ENCODE results near the gene PKD1. TPM values are rescaled to one million over a fixed set of nuclear protein-coding genes. Genes with fewer than 3 reads are reported as not detected.
"Not testable (repeated sequence)": the region's sequence is repeated elsewhere in the genome, so short reads cannot be mapped to it uniquely, and the experiment has no call there.

The PKD1 gene
- total RNA-seq, 2 donors from 2014 or later: 71.8 to 122 TPM

GRCh38 chr16:2126928-2127556 is 8.7 kb downstream of the PKD1 start:
- not testable (repeated sequence) for H3K9me3 Mint-ChIP-seq; H3K4me3 Mint-ChIP-seq; H3K4me1 Mint-ChIP-seq; H3K27me3 Mint-ChIP-seq; H3K27ac Mint-ChIP-seq; ATAC-seq (replicated peaks); H3K36me3 Mint-ChIP-seq (ENCODE audit: low read depth)

- not testable (repeated sequence) for H3K36me3 Mint-ChIP-seq (ENCODE audit: low read depth); H3K9me3 Mint-ChIP-seq; ATAC-seq (replicated peaks); H3K4me1 Mint-ChIP-seq; H3K27ac Mint-ChIP-seq; H3K4me3 Mint-ChIP-seq; H3K27me3 Mint-ChIP-seq
Observed at GRCh38 chr16:2126161-2126743, 9.4 kb downstream of the PKD1 start.

- H3K4me3 Mint-ChIP-seq; H3K27ac Mint-ChIP-seq; ATAC-seq (replicated peaks); H3K27me3 Mint-ChIP-seq; H3K36me3 Mint-ChIP-seq (ENCODE audit: low read depth); H3K9me3 Mint-ChIP-seq; H3K4me1 Mint-ChIP-seq: not testable (repeated sequence)
Observed at GRCh38 chr16:2125609-2126008, 10.1 kb downstream of the PKD1 start.

- H3K4me3 Mint-ChIP-seq; H3K4me1 Mint-ChIP-seq; H3K9me3 Mint-ChIP-seq; H3K27me3 Mint-ChIP-seq; H3K36me3 Mint-ChIP-seq (ENCODE audit: low read depth); H3K27ac Mint-ChIP-seq; ATAC-seq (replicated peaks): not testable (repeated sequence)
Observed at GRCh38 chr16:2124694-2125444, 10.8 kb downstream of the PKD1 start.

GRCh38 chr16:2124377-2124693 is 11.4 kb downstream of the PKD1 start:
- H3K36me3 Mint-ChIP-seq (ENCODE audit: low read depth); ATAC-seq (replicated peaks); H3K9me3 Mint-ChIP-seq; H3K27me3 Mint-ChIP-seq; H3K4me3 Mint-ChIP-seq; H3K27ac Mint-ChIP-seq; H3K4me1 Mint-ChIP-seq: not testable (repeated sequence)

GRCh38 chr16:2123706-2124376 is 11.9 kb downstream of the PKD1 start:
- H3K4me3 Mint-ChIP-seq, H3K27me3 Mint-ChIP-seq: not testable (repeated sequence)

GRCh38 chr16:2122934-2123683 is 12.6 kb downstream of the PKD1 start:
- H3K36me3 Mint-ChIP-seq (ENCODE audit: low read depth); H3K27ac Mint-ChIP-seq; H3K27me3 Mint-ChIP-seq; ATAC-seq (replicated peaks); H3K4me3 Mint-ChIP-seq; H3K4me1 Mint-ChIP-seq; H3K9me3 Mint-ChIP-seq: not testable (repeated sequence)

More at GRCh38 chr16:2123706-2124376, 11.9 kb downstream of the PKD1 start:
- ATAC-seq (replicated peaks); H3K4me1 Mint-ChIP-seq; H3K36me3 Mint-ChIP-seq (ENCODE audit: low read depth); H3K9me3 Mint-ChIP-seq; H3K27ac Mint-ChIP-seq: not testable (repeated sequence)

- Mint-ChIP-seq H3K36me3 (ENCODE audit: low read depth) (no peaks in the 10 kb centered on the region), H3K4me3 (no peak overlapping the region), H3K9me3 (no peaks in the 10 kb centered on the region), H3K27ac (no peak overlapping the region), H3K27me3 (no peaks in the 10 kb centered on the region), H3K4me1 (no peaks in the 10 kb centered on the region)
- no peak for ATAC-seq (replicated peaks)
Observed at GRCh38 chr16:2122429-2122828, 13.3 kb downstream of the PKD1 start.

GRCh38 chr16:2121853-2122252 is 13.8 kb downstream of the PKD1 start:
- no peaks in the 10 kb centered on the region for H3K27me3 Mint-ChIP-seq
- H3K9me3 Mint-ChIP-seq: no peaks in the 10 kb centered on the region
- no peaks in the 10 kb centered on the region for H3K4me1 Mint-ChIP-seq
- no peak overlapping the region for H3K4me3 Mint-ChIP-seq
- ATAC-seq (replicated peaks): peak; percentile 7
- H3K27ac Mint-ChIP-seq: no peak overlapping the region
- no peaks in the 10 kb centered on the region for H3K36me3 Mint-ChIP-seq (ENCODE audit: low read depth)

GRCh38 chr16:2121325-2121724 is 14.4 kb downstream of the PKD1 start:
- H3K4me1 Mint-ChIP-seq; H3K27ac Mint-ChIP-seq; H3K27me3 Mint-ChIP-seq; H3K4me3 Mint-ChIP-seq; H3K9me3 Mint-ChIP-seq; H3K36me3 Mint-ChIP-seq (ENCODE audit: low read depth): not testable (repeated sequence)
- ATAC-seq (replicated peaks): peak; percentile 72

- H3K36me3 Mint-ChIP-seq (ENCODE audit: low read depth); H3K4me1 Mint-ChIP-seq; H3K27ac Mint-ChIP-seq; H3K27me3 Mint-ChIP-seq; H3K9me3 Mint-ChIP-seq; ATAC-seq (replicated peaks); H3K4me3 Mint-ChIP-seq: not testable (repeated sequence)
Observed at GRCh38 chr16:2117960-2118722, 17.6 kb downstream of the PKD1 start.

- not testable (repeated sequence) for H3K27ac Mint-ChIP-seq; H3K4me3 Mint-ChIP-seq; H3K4me1 Mint-ChIP-seq; H3K27me3 Mint-ChIP-seq; ATAC-seq (replicated peaks); H3K36me3 Mint-ChIP-seq (ENCODE audit: low read depth); H3K9me3 Mint-ChIP-seq
Observed at GRCh38 chr16:2117341-2117740, 18.4 kb downstream of the PKD1 start.

- not testable (repeated sequence) for ATAC-seq (replicated peaks); H3K27ac Mint-ChIP-seq; H3K4me3 Mint-ChIP-seq; H3K27me3 Mint-ChIP-seq; H3K36me3 Mint-ChIP-seq (ENCODE audit: low read depth); H3K4me1 Mint-ChIP-seq; H3K9me3 Mint-ChIP-seq
Observed at GRCh38 chr16:2116428-2116827, 19.3 kb downstream of the PKD1 start.

- no peak for ATAC-seq (replicated peaks)
Observed at GRCh38 chr16:2115591-2115973, 20.1 kb downstream of the PKD1 start.

More at GRCh38 chr16:2115591-2115973, 20.1 kb downstream of the PKD1 start:
- no peaks in the 10 kb centered on the region for H3K27me3 Mint-ChIP-seq
- H3K36me3 Mint-ChIP-seq (ENCODE audit: low read depth): no peaks in the 10 kb centered on the region
- no peak overlapping the region for H3K27ac Mint-ChIP-seq
- no peak overlapping the region for H3K4me3 Mint-ChIP-seq
- H3K9me3 Mint-ChIP-seq: no peaks in the 10 kb centered on the region
- H3K4me1 Mint-ChIP-seq: no peaks in the 10 kb centered on the region
